K562 (cell line): ENCODE data around the gene CC2D1A.

Source experiments
- CTCF ChIP-seq, 3 experiments: IDR thresholded peaks in 2 of 3; conservative IDR thresholded peaks in 1 of 3; 2 replicates each; pipeline ENCODE4 v1.5.1; 2011 to 2012; ENCODE audit warnings: low read length in 3 of 3, mild to moderate bottlenecking in 3 of 3, control low read depth in 2 of 3, improper control_type of control experiment in 1 of 3, inconsistent platforms in 1 of 3, low read depth in 1 of 3, mixed read lengths in 1 of 3, moderate library complexity in 1 of 3; ENCODE audit not compliant: insufficient read depth in 2 of 3
- JUND ChIP-seq, 2 experiments: IDR thresholded peaks; 2 replicates in 1 of 2; 3 replicates in 1 of 2; pipeline ENCODE4 v1.6.1; 2011; ENCODE audit warnings: borderline replicate concordance in 2 of 2, low read depth in 2 of 2, low read length in 2 of 2, improper control_type of control experiment in 1 of 2, missing biosample characterization in 1 of 2, missing genetic modification characterization in 1 of 2, missing genetic modification reagents in 1 of 2
- MAX ChIP-seq: sonication (generic); formaldehyde crosslinking; IDR thresholded peaks from 2 replicates; pipeline ENCODE4 v1.9.0; 2022; ENCODE audit warnings: mild to moderate bottlenecking, missing genetic modification reagents
- POLR2A ChIP-seq: fragments of 450-650 bp; conservative IDR thresholded peaks from 2 replicates; pipeline ENCODE4 v1.6.1; 2016
- SMARCA4 ChIP-seq: fragments of 450-650 bp; IDR thresholded peaks from 2 replicates; pipeline ENCODE4 v1.6.1; 2016

DNA sequence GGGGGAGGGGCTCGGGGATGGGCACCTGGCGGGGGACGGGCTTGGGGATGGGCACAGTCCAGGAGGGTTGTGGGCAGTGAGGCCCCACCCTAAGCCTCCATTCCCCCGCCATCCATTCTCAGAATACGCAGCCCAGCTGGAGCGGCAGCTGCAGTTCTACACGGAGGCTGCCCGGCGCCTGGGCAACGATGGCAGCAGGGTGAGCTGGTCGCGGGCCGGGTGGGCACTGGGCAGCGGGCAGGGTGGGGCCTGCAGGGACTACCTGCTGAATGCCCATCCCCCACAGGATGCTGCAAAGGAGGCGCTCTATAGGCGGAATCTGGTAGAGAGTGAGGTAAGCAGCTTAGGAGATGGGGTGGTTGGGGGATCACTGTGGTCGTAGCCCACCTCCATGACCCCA lies 24.0 kb downstream of the CC2D1A start:
- no peak for TF ChIP-seq JUND (IDR thresholded peaks at IDR 0.05; ENCODE audit: borderline replicate concordance, low read depth, low read length)
- no peak for TF ChIP-seq JUND (tag; IDR thresholded peaks at IDR 0.05; ENCODE audit: borderline replicate concordance, low read depth, low read length)
- no peak for TF ChIP-seq CTCF (IDR thresholded peaks at IDR 0.05 in 2 of 3, conservative IDR thresholded peaks at IDR 0.05 in 1 of 3; ENCODE audit: insufficient read depth in 2 of 3, low read depth in 1 of 3, low read length in 3 of 3)
- TF ChIP-seq SMARCA4 = no peak
- TF ChIP-seq POLR2A = no peak
- TF ChIP-seq MAX (CRISPR knock-in tag) = no peak
